IPS-NIHi11 (cell line): ENCODE measurements around the gene FAM20A.

ENCODE experiments used
- DNase-seq: peaks from one replicate; pipeline ENCODE4 v3.0.0; 2012; ENCODE audit warnings: mixed read lengths, low spot score

The FAM20A gene

DNA sequence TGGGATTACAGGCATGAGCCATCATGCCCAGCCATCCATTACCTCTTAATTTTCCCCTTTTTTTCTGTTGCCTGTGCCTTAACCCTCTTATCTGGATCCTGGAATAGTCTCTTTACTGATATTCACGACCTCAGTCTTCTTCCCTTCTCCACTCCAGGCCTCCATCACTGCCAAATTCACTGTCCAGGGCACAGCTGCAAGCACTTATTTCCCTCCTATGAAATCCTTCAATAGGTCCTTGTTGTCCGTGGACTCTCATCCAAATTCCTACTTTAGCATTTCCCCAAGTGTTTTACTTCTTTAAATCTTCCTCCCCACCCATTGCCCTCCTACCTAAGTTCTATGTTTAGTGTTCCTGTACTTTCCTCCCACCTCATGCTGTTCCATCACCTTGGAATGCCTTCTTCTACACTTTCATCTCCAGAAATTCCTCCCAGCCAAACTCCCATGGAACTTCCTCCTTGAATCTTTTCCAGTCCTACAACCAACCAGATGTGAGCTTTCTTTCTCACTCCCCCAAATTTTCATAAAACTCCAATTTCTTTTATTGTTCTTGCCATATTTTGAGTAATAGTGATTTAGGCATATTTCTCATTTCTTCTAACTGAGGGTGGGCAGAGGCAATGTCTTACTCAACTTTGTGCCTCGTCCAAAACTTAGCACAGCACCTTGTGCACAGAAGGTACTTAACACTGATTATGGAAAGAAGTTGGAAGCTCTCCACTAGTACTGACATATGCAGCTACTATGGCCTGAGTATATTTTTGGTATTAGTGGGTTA, 35.3 kb downstream of the FAM20A start:
- DNase-seq, result no peak

- DNase-seq, result no peak
These were observed 36.6 kb downstream of the FAM20A start for GRCh38 chr17:68564415-68565111.

DNA sequence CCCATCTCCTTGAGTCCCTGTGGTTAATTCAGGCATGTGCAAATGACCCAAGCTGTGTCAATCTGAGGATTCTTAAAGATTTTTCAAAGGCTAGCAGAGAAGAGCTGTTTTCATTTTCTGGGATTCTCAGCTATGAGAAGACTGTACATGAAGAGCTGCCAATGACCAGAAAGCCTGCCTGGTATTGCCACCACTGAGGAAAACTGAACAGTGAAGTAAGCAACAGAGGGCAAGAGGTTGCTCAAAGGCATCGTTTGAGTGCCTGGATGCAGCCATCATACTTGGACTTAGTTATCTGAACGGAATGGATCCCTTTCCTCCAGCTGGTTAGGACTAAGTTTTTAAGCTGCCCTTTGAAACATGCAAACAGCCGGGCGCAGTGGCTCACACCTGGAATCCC, 38.4 kb downstream of the FAM20A start:
- DNase-seq, result no peak

DNA sequence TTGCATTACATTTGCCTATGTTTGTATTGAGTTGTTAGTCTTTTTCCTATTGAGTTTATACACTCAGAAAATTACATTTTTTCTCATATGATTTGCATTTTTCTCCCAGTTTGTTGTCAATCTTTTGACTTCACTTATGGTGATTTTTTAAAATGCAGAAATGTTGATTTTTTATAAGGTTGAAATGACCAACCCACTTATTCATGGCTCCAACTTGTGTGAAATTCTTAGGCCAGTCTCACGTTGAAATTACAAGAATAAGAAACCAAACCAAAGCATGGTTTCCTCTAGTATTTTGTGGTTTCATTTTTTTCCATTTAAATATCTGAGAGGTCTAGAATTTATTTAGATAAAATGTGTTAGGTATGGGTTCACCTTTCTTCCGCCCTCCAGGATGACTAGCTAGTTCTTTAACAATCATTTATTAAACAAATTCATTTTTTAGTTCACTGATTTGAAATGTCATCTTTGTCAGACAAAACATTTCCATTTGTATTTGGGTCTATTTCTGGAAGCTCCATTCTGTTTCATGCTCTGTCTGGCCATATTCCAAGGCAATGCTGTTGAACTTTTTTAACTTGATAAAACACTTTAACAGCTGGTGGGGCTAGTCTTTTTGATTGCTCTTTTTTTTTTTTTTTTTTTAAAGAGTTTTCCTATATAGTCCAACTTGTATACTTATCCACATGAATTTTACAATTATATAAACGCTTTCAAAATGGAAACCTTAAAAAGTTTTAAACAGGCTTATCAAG, 40.0 kb downstream of the FAM20A start:
- no peak for DNase-seq

DNA sequence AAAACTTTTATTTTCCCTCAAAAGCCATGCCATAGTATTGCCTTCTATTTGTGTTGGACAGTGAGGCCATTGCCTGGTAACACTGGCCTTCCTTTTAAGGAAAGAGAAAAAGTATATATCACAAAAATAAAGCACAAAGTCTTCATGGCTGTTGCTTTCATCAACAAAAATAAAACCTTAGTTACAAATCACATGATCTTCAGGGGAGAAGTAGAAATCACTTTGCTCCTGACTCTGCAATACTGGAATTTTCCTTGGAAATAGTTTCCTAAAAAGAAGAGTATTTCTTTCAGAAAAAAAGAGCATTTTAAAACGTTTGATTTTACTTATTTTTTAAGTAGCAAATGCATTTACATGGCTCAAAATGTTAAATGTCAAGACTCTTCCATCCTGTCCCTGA, 41.9 kb downstream of the FAM20A start:
- no peak for DNase-seq

DNA sequence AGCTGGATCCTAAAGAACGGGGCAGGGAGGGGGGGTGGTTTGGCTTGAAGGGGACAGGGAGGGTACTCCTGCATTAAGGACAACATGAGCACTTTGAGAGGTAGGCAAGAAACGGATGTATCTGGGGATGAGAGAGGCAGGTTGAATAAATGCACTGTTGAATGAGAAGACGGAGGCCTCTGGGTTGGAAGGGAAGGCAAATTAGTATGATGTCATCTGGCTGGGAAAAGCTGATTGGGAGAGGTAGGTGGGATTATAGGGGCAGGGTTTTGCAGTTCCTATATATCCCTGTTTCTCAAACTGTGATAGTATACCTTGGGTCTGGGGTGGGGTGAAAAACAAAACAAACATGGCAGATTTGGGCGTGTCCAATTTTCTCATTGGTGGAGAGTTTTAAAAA, 44.6 kb downstream of the FAM20A start:
- DNase-seq, result no peak

DNA sequence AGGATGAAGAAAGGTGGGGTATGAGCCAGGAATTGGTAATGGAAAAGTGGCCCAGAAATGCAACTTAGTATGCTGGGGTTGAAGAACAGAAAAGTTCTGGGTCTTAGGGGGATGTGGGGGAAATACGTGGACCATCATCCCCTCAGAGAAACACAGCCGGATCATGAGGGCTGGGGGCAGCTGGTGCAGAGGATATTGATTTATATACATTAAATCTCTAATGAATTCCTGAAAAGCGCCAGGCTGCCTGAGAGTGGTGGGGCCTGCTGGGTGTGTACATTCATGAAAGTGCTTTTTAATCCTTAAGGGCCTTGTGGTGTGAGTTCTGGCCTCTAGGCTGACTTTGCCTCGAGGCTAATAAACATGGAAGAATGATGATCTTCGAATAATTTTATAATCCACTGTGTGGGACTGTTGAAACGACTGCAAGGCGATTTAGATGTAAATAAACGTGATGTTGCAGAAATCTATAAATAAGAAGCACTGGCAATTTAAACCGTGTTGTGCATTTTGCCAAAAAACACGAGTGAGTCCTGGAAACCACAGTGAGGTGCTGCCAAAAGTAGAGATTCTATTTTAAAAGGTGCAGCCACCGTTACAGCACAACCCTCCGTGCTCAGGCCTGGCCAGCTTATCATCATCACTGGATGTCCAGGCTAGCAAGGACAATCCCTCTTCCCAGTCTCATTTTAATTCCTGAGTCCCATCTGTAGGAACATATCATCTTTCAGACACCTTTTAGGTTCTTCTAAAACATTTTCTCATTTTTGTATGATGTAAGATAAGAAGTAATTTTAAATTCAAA, 56.9 kb downstream of the FAM20A start:
- DNase-seq, result no peak

DNA sequence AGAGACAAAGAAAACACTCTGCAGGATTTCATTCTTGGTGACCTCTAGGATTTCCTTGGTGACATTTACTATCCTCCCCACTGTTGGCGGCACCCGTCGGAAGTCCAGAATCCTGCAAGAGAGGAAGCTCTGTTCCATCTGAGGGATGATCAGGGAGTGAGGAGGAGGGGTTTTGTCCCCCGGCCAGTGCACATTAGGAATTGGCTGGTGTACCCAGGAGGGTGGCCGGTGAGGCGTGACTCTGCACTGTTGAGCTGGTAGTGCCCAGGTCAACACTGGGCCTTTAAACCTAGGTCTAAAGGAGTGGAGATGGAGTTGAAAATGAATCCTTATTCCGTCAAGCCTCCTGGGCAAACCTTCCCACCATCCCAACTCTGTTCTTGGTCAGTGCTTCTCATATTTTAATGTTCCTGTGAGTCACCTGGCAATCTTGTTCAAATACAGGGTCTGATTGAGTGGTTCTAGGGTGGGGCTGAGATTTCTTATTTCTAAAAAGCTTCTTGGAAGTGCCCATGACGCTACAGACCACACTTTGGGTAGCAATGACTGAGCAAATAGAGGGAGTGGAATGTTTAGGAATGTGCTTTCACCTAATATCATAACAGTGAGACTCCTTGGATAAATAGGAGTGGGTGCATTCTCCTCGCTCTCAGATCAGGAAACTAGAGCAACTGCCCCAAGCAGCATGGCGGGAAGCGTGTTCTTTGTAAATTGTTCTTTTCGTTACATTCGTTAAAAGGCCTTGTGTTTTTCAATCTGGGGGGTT, 58.3 kb downstream of the FAM20A start:
- DNase-seq, result no peak

- DNase-seq, result no peak
These were observed 59.4 kb downstream of the FAM20A start for GRCh38 chr17:68541816-68542215.

- no peak for DNase-seq
These were observed 60.2 kb downstream of the FAM20A start for GRCh38 chr17:68540981-68541380.

DNA sequence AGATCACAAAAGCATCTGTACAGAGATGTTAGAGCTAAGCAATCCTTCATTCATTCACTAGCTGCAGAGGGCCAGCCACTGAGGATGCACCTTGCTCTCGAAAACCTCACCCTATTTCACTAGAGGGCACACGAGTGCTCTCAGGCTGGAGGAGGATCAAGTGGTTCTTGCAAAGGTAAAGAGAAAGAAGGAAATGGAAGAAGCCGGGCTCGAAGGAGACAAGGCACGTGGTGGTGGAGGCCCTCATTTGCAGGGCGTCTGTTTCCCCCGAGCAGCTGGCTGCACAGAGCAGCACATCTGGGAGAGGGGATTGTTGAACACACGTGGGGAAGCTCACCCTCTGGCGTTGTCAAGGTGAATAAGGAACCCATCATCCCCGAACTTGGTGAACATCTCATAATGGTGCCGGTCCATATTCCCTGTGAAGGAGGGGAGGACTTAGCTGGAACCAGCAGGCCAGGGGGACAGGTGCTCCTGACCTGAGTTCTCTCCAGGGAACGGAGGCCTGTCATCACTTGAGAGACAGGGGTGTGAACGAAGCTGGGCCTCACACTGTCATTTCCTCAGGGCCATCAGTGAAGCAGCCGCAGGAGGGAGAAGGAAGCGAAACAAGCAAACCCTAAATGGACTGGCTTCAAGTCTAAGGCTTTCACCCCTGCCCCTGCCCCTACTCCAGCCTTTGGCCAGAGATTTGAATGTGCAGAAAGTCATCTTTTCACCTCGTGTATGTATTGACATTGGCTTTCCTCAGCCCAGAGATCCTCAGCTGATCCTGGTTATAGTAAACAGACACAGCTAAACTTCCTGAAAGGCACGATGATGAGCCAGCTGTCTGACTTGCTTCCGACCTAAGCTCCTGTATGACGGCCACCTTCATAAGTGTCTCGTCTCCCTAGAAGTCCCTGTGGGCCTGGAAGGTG, 61.4 kb downstream of the FAM20A start:
- no peak for DNase-seq

DNA sequence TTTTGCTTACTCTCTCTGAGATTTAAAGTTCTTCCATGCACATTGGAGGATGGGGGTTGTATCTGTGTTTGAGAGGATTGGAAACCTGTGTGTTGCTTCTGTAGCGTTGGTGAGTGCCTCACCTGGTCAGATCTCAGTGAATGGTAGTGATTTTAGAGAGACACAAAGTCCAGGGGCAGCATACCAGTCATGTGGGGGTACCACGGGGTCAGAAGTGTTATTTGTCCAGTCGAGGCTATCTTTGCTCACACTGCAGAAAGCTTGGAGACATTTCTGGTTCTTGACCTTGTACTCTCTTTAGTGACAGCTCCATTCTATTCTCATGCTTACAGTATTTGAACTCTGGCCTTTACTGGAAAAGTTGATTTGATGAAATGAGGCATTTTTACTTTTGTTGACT, 65.2 kb downstream of the FAM20A start:
- DNase-seq, result no peak

GRCh38 chr17:68534695-68535088, 66.5 kb downstream of the FAM20A start:
- DNase-seq, result no peak

GRCh38 chr17:68533887-68534694, 67.1 kb downstream of the FAM20A start:
- no peak for DNase-seq

DNA sequence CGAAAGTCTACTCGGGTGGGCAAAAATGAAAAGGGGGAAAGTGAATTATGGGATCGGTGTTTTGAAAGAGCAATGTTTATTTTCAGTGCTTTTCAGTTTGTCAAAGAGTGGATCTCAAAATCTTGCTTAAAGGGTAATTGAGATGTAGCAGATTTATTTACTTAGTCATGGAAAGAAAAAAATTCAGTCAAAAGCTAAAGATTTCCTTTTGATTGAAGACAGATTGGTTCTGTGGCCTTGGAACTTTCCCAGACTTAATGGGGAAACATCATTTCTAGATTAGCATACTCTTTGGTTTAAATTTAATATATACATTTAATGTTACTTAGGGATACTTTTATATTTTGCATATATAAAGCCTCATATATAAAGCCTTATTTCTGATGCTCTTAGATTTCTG, 68.3 kb downstream of the FAM20A start:
- DNase-seq, result no peak

DNA sequence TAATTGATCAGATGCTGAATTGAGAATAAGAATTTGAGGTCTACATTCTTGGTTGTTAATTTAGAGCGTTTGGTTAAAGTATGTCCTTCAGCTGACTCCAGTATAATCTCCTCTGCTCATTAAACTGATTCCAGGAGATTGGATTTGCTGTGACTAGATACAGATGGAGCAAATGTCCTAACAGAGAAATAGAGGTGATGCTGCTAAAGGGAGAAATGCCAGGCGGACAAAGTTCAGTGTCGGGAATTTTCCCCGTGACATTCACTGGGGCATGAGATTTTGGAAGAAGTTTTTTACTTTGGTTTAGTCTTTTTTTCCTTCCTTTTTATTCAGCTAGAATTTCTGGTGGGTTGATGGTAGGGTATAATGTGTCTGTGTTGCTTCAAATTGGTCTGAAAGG, 69.9 kb downstream of the FAM20A start:
- DNase-seq, result no peak

DNA sequence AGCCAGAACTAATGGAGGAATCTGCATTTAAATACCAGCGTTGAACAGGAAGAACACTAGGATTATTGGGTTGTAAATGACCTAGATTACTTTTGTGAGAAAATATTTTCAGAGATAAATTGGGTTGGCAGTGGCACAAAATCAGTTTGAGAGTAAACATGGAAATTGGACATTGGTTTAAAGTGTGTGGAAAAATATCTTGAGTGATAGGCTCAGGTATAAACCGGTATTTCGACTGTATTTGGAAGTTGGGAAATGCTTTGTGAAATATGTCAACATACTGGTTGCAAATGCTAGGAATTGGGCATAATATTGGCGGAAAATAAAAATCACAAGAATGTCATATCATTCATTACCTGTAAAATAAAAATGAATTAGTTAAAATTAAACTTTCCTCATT, 73.9 kb downstream of the FAM20A start:
- DNase-seq, result no peak

- no peak for DNase-seq
These were observed 74.6 kb downstream of the FAM20A start for GRCh38 chr17:68526548-68526947.

DNA sequence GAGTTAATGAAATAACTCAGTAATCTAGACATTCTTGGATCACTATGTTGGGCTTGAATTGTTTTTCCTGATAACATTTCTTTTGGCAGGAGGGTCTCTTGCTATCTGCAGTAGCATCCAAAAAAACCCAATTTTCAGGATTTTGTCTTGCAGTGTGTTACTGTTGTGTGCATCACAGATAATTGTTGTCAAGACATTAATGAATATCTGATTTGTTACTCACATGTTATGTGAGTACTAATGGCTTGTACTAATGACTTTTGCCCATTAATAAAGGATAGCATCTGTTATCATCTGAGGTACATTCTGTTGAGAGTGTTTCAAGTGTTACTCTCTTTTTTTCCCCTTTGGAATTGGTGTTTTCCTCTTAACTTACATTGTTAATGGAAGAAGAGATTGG, 78.9 kb downstream of the FAM20A start:
- no peak for DNase-seq
